Trophoblast cell (in vitro differentiated cells and primary cell): ENCODE data around the gene HPCAL4.

ENCODE experiments used
- DNase-seq, 2 donors: peaks; one replicate each; pipeline ENCODE4 v3.0.0-alpha.2; 2016
- H2AFZ ChIP-seq: 2 replicates; pipeline ENCODE4 v1.6.1; 2013; ENCODE audit warnings: low read length, moderate library complexity, mild to moderate bottlenecking; ENCODE audit not compliant: insufficient read depth, poor library complexity
- H2AK5ac ChIP-seq: 2 replicates; pipeline ENCODE4 v1.6.1; 2013; ENCODE audit warnings: mild to moderate bottlenecking, low read length
- H2BK120ac ChIP-seq: 2 replicates; pipeline ENCODE4 v1.6.1; 2013; ENCODE audit warnings: low read length, mild to moderate bottlenecking, moderate library complexity; ENCODE audit not compliant: insufficient read depth, poor library complexity
- H2BK12ac ChIP-seq: 2 replicates; pipeline ENCODE4 v1.6.1; 2013; ENCODE audit warnings: mild to moderate bottlenecking, low read length, moderate library complexity
- H2BK5ac ChIP-seq: 2 replicates; pipeline ENCODE4 v1.6.1; 2013; ENCODE audit warnings: low read length, low read depth, moderate library complexity, mild to moderate bottlenecking; ENCODE audit not compliant: poor library complexity
- H3K14ac ChIP-seq: 2 replicates; pipeline ENCODE4 v1.6.1; 2013; ENCODE audit warnings: mild to moderate bottlenecking, low read length
- H3K18ac ChIP-seq: 2 replicates; pipeline ENCODE4 v1.6.1; 2013; ENCODE audit warnings: mild to moderate bottlenecking, low read length
- H3K23ac ChIP-seq: 2 replicates; pipeline ENCODE4 v1.6.1; 2013; ENCODE audit warnings: low read length
- H3K27ac ChIP-seq: 2 replicates; pipeline ENCODE4 v1.5.1; 2013; ENCODE audit warnings: low read depth, mild to moderate bottlenecking, inconsistent platforms, low read length, moderate library complexity
- H3K27me3 ChIP-seq: 2 replicates; pipeline ENCODE4 v1.6.1; 2013; ENCODE audit warnings: inconsistent platforms, mild to moderate bottlenecking, low read length, moderate library complexity; ENCODE audit not compliant: insufficient read depth
- H3K36me3 ChIP-seq, 2 experiments: 1 replicate in 1 of 2; 2 replicates in 1 of 2; pipeline ENCODE4 v1.6.1; 2013; ENCODE audit warnings: low read length in 2 of 2, mild to moderate bottlenecking in 2 of 2, moderate library complexity in 1 of 2; ENCODE audit not compliant: insufficient read depth in 2 of 2, control insufficient read depth in 1 of 2
- H3K4ac ChIP-seq: 2 replicates; pipeline ENCODE4 v1.6.1; 2013; ENCODE audit warnings: low read depth, mild to moderate bottlenecking, low read length, moderate library complexity
- H3K4me1 ChIP-seq, 2 experiments: 1 replicate in 1 of 2; 2 replicates in 1 of 2; pipeline ENCODE4 v1.6.1; 2013; ENCODE audit warnings: low read length in 2 of 2, mild to moderate bottlenecking in 2 of 2, moderate library complexity in 1 of 2; ENCODE audit not compliant: insufficient read depth in 2 of 2, control insufficient read depth in 1 of 2
- H3K4me2 ChIP-seq: 2 replicates; pipeline ENCODE4 v1.6.1; 2013; ENCODE audit warnings: inconsistent platforms, mild to moderate bottlenecking, low read length, moderate library complexity
- H3K4me3 ChIP-seq: 2 replicates; pipeline ENCODE4 v1.5.1; 2013; ENCODE audit warnings: mild to moderate bottlenecking, low read depth, low read length, inconsistent platforms
- H3K79me1 ChIP-seq: one replicate; pipeline ENCODE4 v1.6.1; 2013; ENCODE audit warnings: low read length
- H3K79me2 ChIP-seq: 2 replicates; pipeline ENCODE4 v1.6.1; 2013; ENCODE audit warnings: low read length, mild to moderate bottlenecking; ENCODE audit not compliant: control insufficient read depth, insufficient read depth, poor library complexity
- H3K9ac ChIP-seq: 2 replicates; pipeline ENCODE4 v1.6.1; 2013; ENCODE audit warnings: mild to moderate bottlenecking, low read length
- H3K9me3 ChIP-seq: 2 replicates; pipeline ENCODE4 v1.6.1; 2013; ENCODE audit warnings: low read depth, mild to moderate bottlenecking, control low read depth, inconsistent platforms, low read length; ENCODE audit not compliant: insufficient read depth
- H4K12ac ChIP-seq: 2 replicates; pipeline ENCODE4 v1.6.1; 2013; ENCODE audit warnings: low read depth, mild to moderate bottlenecking, low read length, moderate library complexity
- H4K8ac ChIP-seq: 2 replicates; pipeline ENCODE4 v1.6.1; 2013; ENCODE audit warnings: low read depth, mild to moderate bottlenecking, low read length, moderate library complexity
- H4K91ac ChIP-seq: one replicate; pipeline ENCODE4 v1.6.1; 2013; ENCODE audit warnings: low read depth, mild to moderate bottlenecking, low read length, moderate library complexity
- WGBS: extraction: QIAGEN DNeasy Blood & Tissue Kit; methylation state at CpG from one replicate; pipeline ENCODE4 v1.1.7; 2013; ENCODE audit warnings: missing lambda C conversion rate; ENCODE audit not compliant: insufficient read length, insufficient coverage; ENCODE audit errors: extremely low coverage; 5-methylcytosine and 5-hydroxymethylcytosine counted together

HPCAL4 gene

GRCh38 chr1:39701049-39701439 lies 9.8 kb upstream of the HPCAL4 start:
- H3K23ac ChIP-seq, result no peak overlapping the region
- no peak overlapping the region for H2BK120ac ChIP-seq
- peaks cover 18% of the 10 kb centered on the region for H3K27me3 ChIP-seq
- no peak overlapping the region for H2AFZ ChIP-seq
- H2AK5ac ChIP-seq, result no peak overlapping the region
- peaks cover 3% of the 10 kb centered on the region for H3K9me3 ChIP-seq
- H3K14ac ChIP-seq, result no peak overlapping the region
- H3K79me2 ChIP-seq, result no peaks in the 10 kb centered on the region
- H3K18ac ChIP-seq, result no peak overlapping the region
- no peaks in the 10 kb centered on the region for H3K79me1 ChIP-seq
- no peak overlapping the region for H3K9ac ChIP-seq
- no peaks in the 10 kb centered on the region for H3K36me3 ChIP-seq
- no peak overlapping the region for H3K27ac ChIP-seq
- no peak overlapping the region for H4K12ac ChIP-seq
- no peak overlapping the region for H4K91ac ChIP-seq
- H2BK5ac ChIP-seq, result no peak overlapping the region
- WGBS, result no CpG with 5 or more reads among the region's 12 CpGs
- peak overlapping the region; percentile 2 for H3K4me2 ChIP-seq
- H2BK12ac ChIP-seq, result no peak overlapping the region
- H3K4me3 ChIP-seq, result no peak overlapping the region
- H3K4ac ChIP-seq, result no peak overlapping the region
- DNase-seq, result no peak
- no peaks in the 10 kb centered on the region for H3K4me1 ChIP-seq
- no peak overlapping the region for H4K8ac ChIP-seq

GRCh38 chr1:39700348-39700747 lies 9.1 kb upstream of the HPCAL4 start:
- H3K4me3 ChIP-seq, result no peak overlapping the region
- H2BK12ac ChIP-seq, result no peak overlapping the region
- H3K27ac ChIP-seq, result no peak overlapping the region
- H3K4me2 ChIP-seq, result no peak overlapping the region
- no peak for DNase-seq
- H3K18ac ChIP-seq, result no peak overlapping the region
- H3K9ac ChIP-seq, result no peak overlapping the region
- no peak overlapping the region for H2BK120ac ChIP-seq
- no peak overlapping the region for H4K91ac ChIP-seq
- H2BK5ac ChIP-seq, result no peak overlapping the region
- no peaks in the 10 kb centered on the region for H3K4me1 ChIP-seq
- peaks cover 3% of the 10 kb centered on the region for H3K9me3 ChIP-seq
- no peak overlapping the region for H3K14ac ChIP-seq
- no peaks in the 10 kb centered on the region for H3K79me2 ChIP-seq
- no peak overlapping the region for H4K12ac ChIP-seq
- no peak overlapping the region for H3K23ac ChIP-seq
- no CpG with 5 or more reads among the region's 3 CpGs for WGBS
- H3K27me3 ChIP-seq, result peaks cover 19% of the 10 kb centered on the region
- no peaks in the 10 kb centered on the region for H3K79me1 ChIP-seq
- no peak overlapping the region for H3K4ac ChIP-seq
- H3K36me3 ChIP-seq, result no peaks in the 10 kb centered on the region
- H2AK5ac ChIP-seq, result no peak overlapping the region
- H4K8ac ChIP-seq, result no peak overlapping the region
- H2AFZ ChIP-seq, result no peak overlapping the region

DNA sequence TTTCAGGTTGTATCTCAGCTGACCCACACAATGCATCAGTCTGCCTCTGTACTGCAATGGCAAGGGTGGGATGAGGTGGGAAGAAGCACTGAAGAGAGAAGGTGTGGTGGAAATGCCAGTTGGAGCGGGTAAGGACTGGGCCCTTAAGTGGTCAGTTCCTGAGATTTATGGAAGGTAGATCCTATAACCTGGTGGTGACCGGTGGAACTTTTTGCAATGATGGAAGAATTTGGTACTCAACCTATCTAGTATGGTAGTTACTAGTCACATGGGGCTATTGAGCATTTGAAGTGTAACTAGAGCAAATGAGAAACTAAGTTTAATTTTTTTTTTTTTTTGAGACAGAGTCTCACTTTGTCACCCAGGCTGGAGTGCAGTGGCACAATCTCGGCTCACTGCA lies 8.2 kb upstream of the HPCAL4 start:
- WGBS, result no CpG with 5 or more reads among the region's 3 CpGs
- Histone ChIP-seq H3K4me3 (no peak overlapping the region), H3K27ac (no peak overlapping the region)

DNA sequence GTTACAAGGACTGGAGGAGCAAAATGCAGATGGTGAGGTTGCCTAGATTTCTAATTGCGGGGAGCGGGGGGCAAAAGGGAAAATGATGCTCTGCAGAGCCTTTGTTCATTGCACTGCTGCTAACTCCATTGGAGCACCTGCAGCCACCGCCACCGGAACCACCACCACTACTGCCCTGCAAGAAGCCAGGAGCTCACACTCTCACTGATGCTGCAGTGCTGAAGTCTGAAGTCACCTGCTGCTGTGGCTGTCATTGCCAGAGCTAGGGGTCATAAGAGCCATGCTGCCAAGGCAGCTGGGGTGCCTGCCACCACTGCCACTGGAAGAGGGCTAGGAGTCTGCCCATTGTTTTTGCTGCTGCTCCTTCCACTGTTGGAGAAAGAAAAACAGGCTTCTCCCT lies 7.3 kb upstream of the HPCAL4 start:
- Histone ChIP-seq H3K23ac (no peak overlapping the region), H3K4ac (no peak overlapping the region), H3K9me3 (peaks cover 3% of the 10 kb centered on the region), H3K14ac (no peak overlapping the region), H3K79me2 (no peaks in the 10 kb centered on the region), H3K4me3 (no peak overlapping the region), H4K12ac (no peak overlapping the region), H4K8ac (no peak overlapping the region), H3K27ac (no peak overlapping the region), H3K36me3 (no peaks in the 10 kb centered on the region), H2BK12ac (no peak overlapping the region), H2BK5ac (no peak overlapping the region), H2AK5ac (no peak overlapping the region), H3K4me1 (no peaks in the 10 kb centered on the region), H3K79me1 (no peaks in the 10 kb centered on the region), H3K18ac (no peak overlapping the region), H3K9ac (no peak overlapping the region), H3K4me2 (no peak overlapping the region), H2AFZ (no peak overlapping the region), H4K91ac (no peak overlapping the region), H3K27me3 (peaks cover 23% of the 10 kb centered on the region), H2BK120ac (no peak overlapping the region)
- WGBS, result no CpG with 5 or more reads among the region's 4 CpGs
- DNase-seq, result no peak

More for the DNA sequence above, 8.2 kb upstream of the HPCAL4 start:
- Histone ChIP-seq H3K79me2 (no peaks in the 10 kb centered on the region), H2AFZ (no peak overlapping the region), H4K91ac (no peak overlapping the region), H3K4me2 (no peak overlapping the region), H3K79me1 (no peaks in the 10 kb centered on the region), H2BK12ac (no peak overlapping the region), H3K36me3 (no peaks in the 10 kb centered on the region), H3K18ac (no peak overlapping the region), H4K8ac (no peak overlapping the region), H2BK120ac (no peak overlapping the region), H3K9ac (no peak overlapping the region), H3K4ac (no peak overlapping the region), H2AK5ac (no peak overlapping the region), H3K9me3 (peaks cover 3% of the 10 kb centered on the region), H3K27me3 (peaks cover 22% of the 10 kb centered on the region), H3K23ac (no peak overlapping the region), H4K12ac (no peak overlapping the region), H3K4me1 (no peaks in the 10 kb centered on the region), H3K14ac (no peak overlapping the region), H2BK5ac (no peak overlapping the region)
- no peak for DNase-seq
